ENCODE data around the gene LRRC72. TPM values are rescaled to one million over a fixed set of nuclear protein-coding genes. Genes with fewer than 3 reads are reported as not detected.
"Not testable (repeated sequence)": the region's sequence is repeated elsewhere in the genome, so short reads cannot be mapped to it uniquely, and the experiment has no call there.

LRRC72 gene
- polyA plus RNA-seq, 1 donor (not counting 4 experiments of a cell fraction or from before 2014, with no cell fraction given): not detected

GRCh38 chr7:16532272-16532671, 5.6 kb downstream of the LRRC72 start:
- Histone ChIP-seq H3K27me3 (ENCODE audit: control insufficient read depth, extremely low read depth, insufficient read depth, low read length) (no peaks in the 10 kb centered on the region), H3K4me1 (ENCODE audit: control insufficient read depth, extremely low read depth, insufficient read depth, low read length) (no peaks in the 10 kb centered on the region), H3K9ac (ENCODE audit: control insufficient read depth, extremely low read depth, insufficient read depth, low read length) (no peak overlapping the region), H3K36me3 (ENCODE audit: control insufficient read depth in 2 of 2, extremely low read depth in 1 of 2, insufficient read depth in 2 of 2, low read length in 2 of 2) (no peaks in the 10 kb centered on the region), H3K27ac (ENCODE audit: control insufficient read depth, insufficient read depth, low read length) (no peak overlapping the region), H3K4me3 (ENCODE audit: control insufficient read depth in 2 of 3, extremely low read depth in 1 of 3, insufficient read depth in 2 of 3, low read depth in 1 of 3, low read length in 3 of 3) (no peak overlapping the region), H3K79me2 (ENCODE audit: control insufficient read depth, insufficient read depth, low read length) (no peaks in the 10 kb centered on the region), H3K9me1 (ENCODE audit: control insufficient read depth, extremely low read depth, insufficient read depth, low read length) (no peaks in the 10 kb centered on the region), H3K4me2 (ENCODE audit: control insufficient read depth, extremely low read depth, insufficient read depth, low read depth, low read length) (no peak overlapping the region), H2AFZ (ENCODE audit: control insufficient read depth, low read length) (no peak overlapping the region), H4K20me1 (ENCODE audit: control insufficient read depth, extremely low read depth, insufficient read depth, low read length) (no peaks in the 10 kb centered on the region), H3K9me3 (ENCODE audit: control insufficient read depth, low read depth, low read length) (no peaks in the 10 kb centered on the region)
- no peak for DNase-seq (ENCODE audit: low read depth, low spot score)
- TF ChIP-seq EZH2 (IDR thresholded peaks at IDR 0.05; ENCODE audit: low read length) (no peak), CTCF (optimal IDR thresholded peaks at IDR 0.05 in 1 of 3, IDR thresholded peaks at IDR 0.05 in 1 of 3, conservative IDR thresholded peaks at IDR 0.05 in 1 of 3; ENCODE audit: extremely low read depth in 1 of 3, insufficient read depth in 2 of 3, low read length in 3 of 3) (no peak)
- dilution Hi-C loops (cut with MboI; ENCODE audit: extremely low pct_ligation_motif_present, low sequenced_read_pairs): no loop called here
- FAIRE-seq: no peak

DNA sequence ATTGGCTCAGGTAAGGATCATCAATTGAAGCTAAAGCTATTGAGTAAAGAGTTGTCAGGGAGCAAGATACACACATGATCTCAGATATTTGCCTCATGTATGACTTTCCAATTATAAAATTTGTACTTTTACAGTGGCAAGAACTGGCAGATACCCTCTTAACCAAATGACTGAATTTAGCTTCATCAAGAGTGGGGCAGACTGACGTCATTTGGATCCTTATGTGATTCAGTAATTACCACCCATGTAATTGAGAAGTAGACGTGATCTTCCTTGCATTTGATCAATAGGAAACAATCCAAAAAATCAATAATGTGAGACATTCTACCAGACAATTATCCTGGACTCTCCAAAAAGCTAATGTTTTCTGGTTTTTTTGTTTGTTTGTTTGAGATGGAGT, 8.9 kb downstream of the LRRC72 start:
- H3K9me1 ChIP-seq (ENCODE audit: control insufficient read depth, extremely low read depth, insufficient read depth, low read length): no peaks in the 10 kb centered on the region
- no peaks in the 10 kb centered on the region for H3K4me1 ChIP-seq (ENCODE audit: control insufficient read depth, extremely low read depth, insufficient read depth, low read length)
- H3K79me2 ChIP-seq (ENCODE audit: control insufficient read depth, insufficient read depth, low read length): no peaks in the 10 kb centered on the region
- no peaks in the 10 kb centered on the region for H3K9me3 ChIP-seq (ENCODE audit: control insufficient read depth, low read depth, low read length)
- dilution Hi-C loops (cut with MboI; ENCODE audit: extremely low pct_ligation_motif_present, low sequenced_read_pairs): no loop called here
- H3K27me3 ChIP-seq (ENCODE audit: control insufficient read depth, extremely low read depth, insufficient read depth, low read length): no peaks in the 10 kb centered on the region
- no peak overlapping the region for H3K27ac ChIP-seq (ENCODE audit: control insufficient read depth, insufficient read depth, low read length)
- no peak overlapping the region for H3K4me3 ChIP-seq (ENCODE audit: control insufficient read depth in 2 of 3, extremely low read depth in 1 of 3, insufficient read depth in 2 of 3, low read depth in 1 of 3, low read length in 3 of 3)
- TF ChIP-seq EZH2 (IDR thresholded peaks at IDR 0.05; ENCODE audit: low read length) (no peak), CTCF (optimal IDR thresholded peaks at IDR 0.05 in 1 of 3, IDR thresholded peaks at IDR 0.05 in 1 of 3, conservative IDR thresholded peaks at IDR 0.05 in 1 of 3; ENCODE audit: extremely low read depth in 1 of 3, insufficient read depth in 2 of 3, low read length in 3 of 3) (no peak)
- FAIRE-seq (no peak), DNase-seq (ENCODE audit: low read depth, low spot score) (no peak)
- no peak overlapping the region for H3K4me2 ChIP-seq (ENCODE audit: control insufficient read depth, extremely low read depth, insufficient read depth, low read depth, low read length)
- H2AFZ ChIP-seq (ENCODE audit: control insufficient read depth, low read length): no peak overlapping the region
- no peaks in the 10 kb centered on the region for H4K20me1 ChIP-seq (ENCODE audit: control insufficient read depth, extremely low read depth, insufficient read depth, low read length)
- H3K9ac ChIP-seq (ENCODE audit: control insufficient read depth, extremely low read depth, insufficient read depth, low read length): no peak overlapping the region
- no peaks in the 10 kb centered on the region for H3K36me3 ChIP-seq (ENCODE audit: control insufficient read depth in 2 of 2, extremely low read depth in 1 of 2, insufficient read depth in 2 of 2, low read length in 2 of 2)

DNA sequence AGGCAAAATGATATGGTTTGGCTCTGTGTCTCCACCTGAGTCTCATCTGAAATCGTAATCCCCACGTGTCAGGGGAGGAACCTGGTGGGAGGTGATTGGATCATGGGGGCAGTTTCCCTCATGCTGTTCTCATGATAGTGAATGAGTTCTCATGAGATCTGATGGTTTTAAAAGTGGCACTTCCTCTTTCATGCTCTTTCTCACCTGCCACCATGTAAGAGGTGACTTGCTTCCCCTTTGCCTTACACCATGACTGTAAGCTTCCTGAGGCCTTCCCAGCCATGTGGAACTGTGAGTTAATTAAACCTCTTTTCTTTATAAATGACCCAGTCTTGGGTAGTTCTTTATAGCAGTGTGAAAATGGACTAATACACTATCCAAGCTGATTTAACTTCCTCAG, 13.9 kb downstream of the LRRC72 start:
- FAIRE-seq; H3K79me2 ChIP-seq (ENCODE audit: control insufficient read depth, insufficient read depth, low read length); dilution Hi-C loops (cut with MboI; ENCODE audit: extremely low pct_ligation_motif_present, low sequenced_read_pairs); H3K4me2 ChIP-seq (ENCODE audit: control insufficient read depth, extremely low read depth, insufficient read depth, low read depth, low read length); H3K9me3 ChIP-seq (ENCODE audit: control insufficient read depth, low read depth, low read length); H2AFZ ChIP-seq (ENCODE audit: control insufficient read depth, low read length); DNase-seq (ENCODE audit: low read depth, low spot score); H4K20me1 ChIP-seq (ENCODE audit: control insufficient read depth, extremely low read depth, insufficient read depth, low read length); H3K36me3 ChIP-seq (ENCODE audit: control insufficient read depth in 2 of 2, extremely low read depth in 1 of 2, insufficient read depth in 2 of 2, low read length in 2 of 2); H3K27me3 ChIP-seq (ENCODE audit: control insufficient read depth, extremely low read depth, insufficient read depth, low read length); H3K4me1 ChIP-seq (ENCODE audit: control insufficient read depth, extremely low read depth, insufficient read depth, low read length); H3K9me1 ChIP-seq (ENCODE audit: control insufficient read depth, extremely low read depth, insufficient read depth, low read length); H3K27ac ChIP-seq (ENCODE audit: control insufficient read depth, insufficient read depth, low read length); H3K9ac ChIP-seq (ENCODE audit: control insufficient read depth, extremely low read depth, insufficient read depth, low read length); H3K4me3 ChIP-seq (ENCODE audit: control insufficient read depth in 2 of 3, extremely low read depth in 1 of 3, insufficient read depth in 2 of 3, low read depth in 1 of 3, low read length in 3 of 3): not testable (repeated sequence)

Data from keratinocyte (primary cell).